HG03045 (cell line): Measurements from ENCODE around the gene TSPEAR.
"Not testable (repeated sequence)": the region's sequence is repeated elsewhere in the genome, so short reads cannot be mapped to it uniquely, and the experiment has no call there.

Source experiments
- ATAC-seq: cut with Tn5 transposase; IDR thresholded peaks from one replicate; pipeline ENCODE4 v1.9.1; 2021; ENCODE audit warnings: mild to moderate bottlenecking, moderate library complexity; ENCODE audit not compliant: unreplicated experiment

The TSPEAR gene

GRCh38 chr21:44479556-44480199 is 231.7 kb downstream of the TSPEAR start:
- ATAC-seq: not testable (repeated sequence)

GRCh38 chr21:44478801-44479167 is 232.6 kb downstream of the TSPEAR start:
- ATAC-seq: no peak

GRCh38 chr21:44478124-44478800 is 233.1 kb downstream of the TSPEAR start:
- ATAC-seq: no peak

DNA sequence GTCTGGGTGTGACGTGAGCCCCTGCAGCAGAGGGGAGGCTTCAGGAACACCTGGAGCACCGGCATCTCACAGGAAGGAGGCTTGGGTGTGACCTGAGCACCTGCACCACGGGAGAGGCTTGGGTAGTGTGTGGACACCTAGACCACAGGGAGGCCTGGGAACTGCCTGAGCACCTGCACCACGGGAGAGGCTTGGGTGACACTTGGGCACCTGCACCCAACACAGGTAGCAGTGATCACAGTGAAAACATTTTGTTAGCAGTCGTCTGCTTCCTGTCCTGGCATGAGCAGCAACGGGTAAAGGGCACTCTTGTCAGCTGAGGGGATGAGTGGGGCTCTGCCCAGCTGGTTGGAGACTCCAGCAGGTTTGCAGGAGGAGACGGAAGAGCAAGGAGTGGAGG is 233.7 kb downstream of the TSPEAR start:
- no peak for ATAC-seq

DNA sequence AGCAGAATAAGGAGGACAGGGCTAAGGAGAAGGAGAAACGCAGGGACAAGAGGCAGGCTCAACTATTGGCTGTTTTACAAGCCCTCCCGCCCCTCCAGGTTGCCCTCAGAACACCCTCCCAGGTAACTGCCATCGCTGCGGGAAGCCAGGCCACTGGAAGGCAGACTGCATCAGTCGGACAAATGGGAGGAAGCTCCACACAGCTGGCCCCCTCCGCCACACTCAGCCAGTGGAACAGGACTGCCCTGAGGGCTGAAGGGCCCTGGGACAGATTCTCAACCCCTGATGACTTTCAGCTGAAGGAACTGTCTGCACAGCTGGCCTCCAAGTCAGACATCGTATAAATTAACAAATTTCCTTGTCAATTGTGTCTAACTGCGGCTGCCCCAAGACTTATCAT is 234.2 kb downstream of the TSPEAR start:
- no peak for ATAC-seq

DNA sequence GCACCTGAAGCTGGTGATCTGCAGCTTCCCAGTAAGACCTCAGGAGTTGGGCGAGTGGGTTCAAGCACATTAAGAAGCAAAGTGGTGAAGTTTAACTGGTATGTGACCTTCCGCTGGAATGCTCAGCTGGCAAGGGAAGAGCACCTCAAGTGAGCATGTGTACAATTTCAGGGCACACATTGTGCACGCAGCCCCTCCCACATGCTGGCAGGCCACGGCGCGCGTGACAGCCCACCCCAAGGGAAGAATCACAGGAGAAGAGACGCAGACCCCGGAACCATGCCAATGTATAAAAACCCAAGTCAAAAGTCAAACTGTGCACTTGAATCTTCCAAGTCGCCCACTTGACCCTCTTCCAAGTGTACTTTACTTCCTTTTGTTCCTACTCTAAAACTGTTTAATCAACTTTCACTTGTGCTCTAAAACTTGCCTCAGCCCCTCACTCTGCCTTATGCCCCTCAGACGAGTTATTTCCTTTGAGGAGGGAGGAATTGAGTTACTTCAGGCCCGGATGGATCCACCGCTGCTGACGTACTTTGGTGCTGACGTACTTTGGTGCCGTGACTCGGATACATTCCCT is 236.0 kb downstream of the TSPEAR start:
- no peak for ATAC-seq

GRCh38 chr21:44473915-44474555 is 237.3 kb downstream of the TSPEAR start:
- no peak for ATAC-seq

- no peak for ATAC-seq
Observed at GRCh38 chr21:44471996-44472395, 239.4 kb downstream of the TSPEAR start.

DNA sequence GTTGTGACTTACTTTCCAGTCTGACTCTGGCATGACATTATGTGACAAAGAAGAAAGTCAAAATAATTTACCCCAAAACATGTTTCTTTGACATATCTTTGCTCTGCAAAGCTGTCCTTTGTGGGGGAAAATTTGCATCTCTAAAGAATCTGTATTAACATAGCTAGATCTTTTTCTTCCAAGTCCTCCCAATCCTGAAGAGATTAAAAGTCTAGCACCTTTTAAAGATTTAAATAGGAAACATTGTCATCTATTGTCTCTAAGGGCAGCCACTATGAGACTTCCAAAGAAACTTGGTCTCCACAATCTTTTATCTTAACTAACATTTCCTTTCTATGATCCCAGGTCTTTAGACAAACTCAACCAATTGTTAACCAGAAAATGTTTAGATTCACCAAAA is 240.0 kb downstream of the TSPEAR start:
- no peak for ATAC-seq

DNA sequence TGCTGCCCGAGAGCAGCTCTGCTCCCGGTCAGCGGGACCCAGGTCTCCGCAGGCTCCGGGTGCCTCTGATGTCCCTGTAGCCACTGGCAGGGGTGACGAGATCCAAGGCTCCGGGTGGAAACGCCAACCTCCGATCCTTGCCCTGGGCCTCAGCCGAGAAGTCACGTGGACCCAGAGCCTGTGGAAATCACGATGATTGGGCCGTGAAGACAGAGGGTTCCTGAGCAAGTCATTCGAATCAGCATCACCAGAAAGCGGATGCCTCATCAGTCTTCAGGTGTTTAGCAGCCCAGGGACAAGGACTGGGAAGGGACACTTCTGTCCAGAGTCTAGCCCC is 243.5 kb downstream of the TSPEAR start:
- no peak for ATAC-seq

- no peak for ATAC-seq
Observed at GRCh38 chr21:44466996-44467858, 244.1 kb downstream of the TSPEAR start.

DNA sequence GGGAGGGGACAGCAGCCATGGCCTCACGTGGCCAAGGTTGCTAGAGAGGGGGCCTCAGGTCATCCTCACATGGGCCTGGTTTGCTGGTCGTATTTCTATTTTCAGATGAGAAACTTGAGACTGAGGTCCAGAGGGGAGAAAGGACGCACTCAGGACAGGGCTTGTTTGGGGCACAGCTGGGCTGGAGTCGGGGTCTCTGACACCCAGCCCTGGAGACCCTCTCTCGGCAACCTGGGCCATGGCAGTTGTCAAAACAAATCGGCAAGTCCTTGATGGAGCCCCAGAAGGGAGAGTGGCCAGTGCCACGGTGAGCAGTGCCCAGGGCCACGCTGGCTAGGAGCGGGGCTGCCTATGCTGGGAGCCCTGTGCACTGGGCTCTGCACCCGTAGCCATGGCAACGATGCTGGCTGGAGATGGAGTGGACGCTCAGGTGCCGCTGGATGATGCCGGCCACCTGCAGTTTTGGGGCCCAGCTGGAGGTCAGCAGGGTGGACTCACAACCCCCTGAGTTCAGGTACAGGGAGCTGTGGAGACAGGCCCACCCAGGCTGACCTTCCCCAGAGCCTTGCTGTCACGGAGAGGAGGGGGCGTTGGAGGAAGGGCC is 244.9 kb downstream of the TSPEAR start:
- ATAC-seq: no peak

DNA sequence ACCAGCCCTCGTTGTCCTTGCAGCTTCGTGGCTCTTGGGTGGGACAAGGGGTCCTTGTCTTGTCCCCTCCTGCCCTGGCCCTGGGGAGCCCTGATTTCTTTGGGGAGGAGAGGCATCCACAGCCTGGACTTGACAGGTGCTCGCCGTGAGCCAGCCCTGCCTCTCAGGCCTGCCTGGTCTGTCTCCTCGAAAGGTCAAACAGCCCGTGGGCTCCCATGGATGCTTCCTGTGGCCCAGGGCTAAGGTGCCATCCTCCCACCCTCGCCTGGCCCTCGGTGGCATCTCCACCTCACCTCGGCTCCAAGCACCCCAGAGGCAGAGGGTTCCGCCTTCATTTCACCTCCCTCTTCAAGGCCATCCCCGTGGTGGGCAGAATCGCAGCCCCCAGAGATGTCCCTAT is 247.0 kb downstream of the TSPEAR start:
- no peak for ATAC-seq

GRCh38 chr21:44463724-44464123 is 247.6 kb downstream of the TSPEAR start:
- no peak for ATAC-seq

DNA sequence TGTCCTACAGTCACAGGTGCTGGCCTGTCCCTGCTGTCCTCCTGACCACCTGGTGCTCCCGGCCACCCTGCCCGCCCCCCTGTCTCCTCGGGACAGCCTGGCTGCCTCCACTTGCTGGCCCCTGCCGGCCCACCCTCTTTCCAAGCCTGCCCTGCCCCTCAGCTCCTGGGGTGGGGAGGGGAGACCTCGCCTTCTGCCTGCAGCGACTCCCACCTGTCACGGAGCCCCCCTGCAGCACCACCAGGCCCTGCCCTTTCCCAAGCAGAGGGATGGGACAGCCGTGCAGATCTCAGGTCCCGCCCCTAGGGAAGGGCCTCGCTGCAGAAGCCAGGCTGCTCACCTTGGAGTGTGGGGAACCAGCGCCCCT is 248.6 kb downstream of the TSPEAR start:
- no peak for ATAC-seq

DNA sequence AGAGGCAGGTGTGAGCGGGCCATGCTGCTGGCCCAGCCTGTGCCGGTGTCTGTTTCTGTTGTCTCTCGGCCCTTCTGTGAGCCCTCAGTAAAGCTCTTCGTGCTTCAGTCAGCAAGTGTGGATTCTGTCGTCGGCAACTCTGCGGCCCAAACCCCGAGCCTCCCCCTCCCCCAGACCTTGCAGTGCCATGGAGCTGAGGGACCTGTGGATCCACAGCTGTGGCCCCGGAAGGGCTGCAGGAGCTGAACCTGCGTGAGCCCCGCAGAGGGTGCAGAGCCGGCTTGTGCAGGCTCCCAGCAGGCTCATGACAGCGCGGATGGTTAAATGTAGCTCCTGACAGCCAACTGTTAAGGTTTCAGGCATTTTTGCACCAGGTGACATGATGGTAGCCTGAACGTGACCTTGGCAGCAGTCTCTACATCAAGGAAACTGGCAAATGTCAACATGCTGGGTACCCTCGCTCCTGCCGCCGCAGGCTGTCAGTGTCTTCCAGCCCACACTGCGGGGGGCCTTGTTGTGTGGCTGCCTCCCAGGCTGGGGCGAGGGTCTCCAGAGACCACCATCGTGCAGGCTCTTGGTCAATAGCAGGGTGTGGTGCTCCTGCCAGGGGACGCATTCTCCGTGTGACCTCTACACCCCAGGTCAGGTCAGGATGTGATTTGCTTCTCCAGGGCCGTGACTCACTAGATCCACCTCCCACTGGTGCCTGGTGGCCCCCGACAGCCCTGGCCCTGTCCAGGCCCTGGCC is 249.1 kb downstream of the TSPEAR start:
- ATAC-seq: no peak

DNA sequence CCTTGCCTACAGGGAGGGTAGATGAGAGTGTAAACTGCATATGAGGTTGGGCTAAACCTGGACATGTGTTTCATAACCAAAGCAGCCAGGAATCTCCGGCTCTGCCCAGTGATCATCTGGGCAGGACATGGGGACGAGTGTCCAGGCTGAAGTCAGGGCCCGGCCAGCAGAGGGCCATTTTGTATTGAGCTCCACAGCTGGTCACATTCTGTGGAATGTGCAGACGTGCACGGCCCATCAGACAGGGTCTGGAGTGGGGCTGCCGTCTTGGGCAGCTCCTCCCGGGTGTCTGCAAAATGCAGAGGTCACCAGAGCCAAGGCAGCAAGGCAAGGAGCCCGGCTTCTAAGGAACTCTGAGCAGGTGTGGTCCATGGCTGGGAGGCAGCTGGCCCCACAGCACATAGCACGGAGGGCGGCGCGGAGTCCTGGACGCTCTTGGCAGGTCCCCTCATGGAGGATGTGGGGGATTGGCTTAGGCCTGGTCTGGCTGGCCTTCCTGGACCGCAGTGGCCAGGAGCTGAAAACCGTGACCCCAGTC is 249.8 kb downstream of the TSPEAR start:
- no peak for ATAC-seq

DNA sequence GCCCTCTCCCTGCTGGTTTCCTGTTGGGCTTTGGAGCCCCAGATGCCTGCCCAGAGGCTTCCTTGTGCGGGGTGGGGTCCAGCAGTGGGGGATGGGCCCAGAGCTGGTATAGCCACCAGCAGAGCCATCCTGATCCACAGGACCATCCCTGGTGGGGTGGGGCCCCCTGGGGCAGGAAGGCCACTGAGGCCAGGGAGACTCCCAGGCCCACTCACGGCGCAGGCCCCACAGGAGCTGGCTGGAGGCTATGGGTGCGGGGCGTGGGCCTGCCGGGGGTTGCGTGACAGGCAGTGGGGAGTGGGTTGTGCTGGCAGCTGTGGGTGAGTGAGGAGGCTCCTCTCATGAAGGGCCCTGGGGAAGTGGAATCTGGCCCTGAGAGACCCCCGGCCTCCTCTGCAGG is 250.4 kb downstream of the TSPEAR start:
- no peak for ATAC-seq

DNA sequence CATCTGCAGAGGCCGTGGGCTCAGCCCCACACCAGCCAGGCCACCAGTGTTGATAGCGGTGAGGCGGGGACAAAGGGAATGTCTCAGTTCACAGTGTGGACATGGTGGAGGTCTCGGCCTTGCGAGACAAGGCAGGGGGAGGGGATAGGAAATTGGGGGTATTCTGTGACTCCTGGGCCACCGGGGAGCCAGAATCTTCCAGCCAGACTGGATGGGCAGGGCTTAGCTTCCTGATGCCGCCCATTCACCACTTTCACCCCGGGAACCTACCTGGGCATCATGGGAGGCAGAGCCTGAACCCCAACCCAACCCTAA is 251.0 kb downstream of the TSPEAR start:
- no peak for ATAC-seq
